ENCODE results near the gene SCYGR1.
"Not testable (repeated sequence)": the region's sequence is repeated elsewhere in the genome, so short reads cannot be mapped to it uniquely, and the experiment has no call there.

Gene SCYGR1

DNA sequence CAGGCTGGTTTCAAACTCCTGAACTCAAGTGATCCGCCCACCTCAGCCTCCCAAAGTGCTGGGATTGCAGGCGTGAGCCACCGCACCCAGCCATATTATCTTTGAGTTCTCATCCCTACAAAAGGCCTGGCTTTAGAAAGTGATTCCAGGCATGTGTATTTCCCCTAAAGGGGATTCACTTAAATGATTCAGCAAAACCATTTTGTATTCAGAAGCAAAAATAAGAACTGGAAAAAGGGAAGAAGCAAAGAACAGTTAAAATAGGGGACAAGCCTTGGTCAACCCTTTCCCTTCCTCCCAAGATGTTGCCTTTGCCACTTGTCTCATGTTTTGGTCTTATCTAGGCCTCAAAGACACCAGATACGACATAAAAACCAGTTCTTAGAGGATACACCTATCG, 19.2 kb downstream of the SCYGR1 start:
- no peak for DNase-seq

DNA sequence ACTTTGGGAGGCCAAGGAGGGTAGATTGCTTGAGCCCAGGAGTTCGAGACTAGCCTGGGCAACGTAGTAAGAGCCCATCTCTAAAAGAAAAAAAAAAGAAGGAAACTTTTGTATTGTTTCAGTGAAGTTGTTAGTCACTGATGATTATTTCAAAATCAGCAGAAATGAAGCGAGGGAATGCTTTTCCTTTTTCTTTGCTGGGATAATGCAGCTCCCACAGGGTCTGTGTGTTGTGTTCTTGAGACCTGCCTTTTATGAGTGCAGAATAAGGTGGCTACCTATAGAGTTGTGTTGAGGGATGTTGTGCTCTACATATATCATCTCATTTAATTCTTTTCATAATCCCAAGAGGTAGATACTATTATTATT, 20.3 kb downstream of the SCYGR1 start:
- no peak for DNase-seq

GRCh38 chr2:227366769-227367426, 20.9 kb downstream of the SCYGR1 start:
- DNase-seq: no peak

GRCh38 chr2:227365833-227366232, 21.9 kb downstream of the SCYGR1 start:
- DNase-seq: no peak

GRCh38 chr2:227364585-227365263, 23.0 kb downstream of the SCYGR1 start:
- not testable (repeated sequence) for DNase-seq

DNA sequence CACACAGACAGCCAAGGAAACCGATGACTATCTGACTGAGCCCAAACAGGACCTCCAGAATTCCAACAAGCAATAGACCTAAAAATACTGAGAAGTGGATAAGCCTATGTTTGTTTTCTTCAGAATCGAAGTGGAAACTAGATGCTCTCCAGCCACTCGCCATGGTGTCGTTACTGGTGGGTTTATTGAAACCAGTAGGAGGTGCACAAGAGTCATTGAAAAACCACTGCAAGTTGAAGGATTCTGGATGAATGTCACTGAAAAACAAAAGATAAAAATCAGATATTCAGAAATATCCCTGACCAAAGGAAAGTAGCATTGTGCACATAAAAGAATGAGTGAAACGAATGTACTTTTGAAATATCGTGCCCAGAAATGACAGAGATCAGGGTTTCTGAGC, 24.0 kb downstream of the SCYGR1 start:
- no peak for DNase-seq

- no peak for DNase-seq
These were observed 27.4 kb downstream of the SCYGR1 start for GRCh38 chr2:227360351-227360750.

DNA sequence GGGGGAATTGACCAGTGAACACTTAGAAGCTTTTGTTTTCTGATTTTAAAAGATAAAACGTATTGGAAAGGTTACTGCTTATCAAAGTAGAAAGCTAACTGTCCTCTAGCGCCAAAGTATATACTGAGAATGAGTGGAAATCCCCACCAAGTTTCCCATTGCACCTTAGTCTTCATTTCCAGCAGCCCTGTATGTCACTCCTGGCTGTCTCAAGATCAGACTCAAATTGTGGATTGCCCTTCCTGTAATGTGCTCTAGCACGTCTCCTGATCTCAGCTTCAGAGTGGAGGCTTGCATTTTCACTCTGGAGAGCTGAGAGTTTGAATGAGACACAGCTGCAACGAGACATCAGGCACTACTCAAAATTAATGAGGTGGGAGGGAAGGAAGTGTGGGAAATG, 36.1 kb downstream of the SCYGR1 start:
- no peak for DNase-seq

- no peak for DNase-seq
These were observed 37.6 kb downstream of the SCYGR1 start for GRCh38 chr2:227349989-227350612.

- no peak for DNase-seq
These were observed 39.4 kb downstream of the SCYGR1 start for GRCh38 chr2:227348324-227348723.

DNA sequence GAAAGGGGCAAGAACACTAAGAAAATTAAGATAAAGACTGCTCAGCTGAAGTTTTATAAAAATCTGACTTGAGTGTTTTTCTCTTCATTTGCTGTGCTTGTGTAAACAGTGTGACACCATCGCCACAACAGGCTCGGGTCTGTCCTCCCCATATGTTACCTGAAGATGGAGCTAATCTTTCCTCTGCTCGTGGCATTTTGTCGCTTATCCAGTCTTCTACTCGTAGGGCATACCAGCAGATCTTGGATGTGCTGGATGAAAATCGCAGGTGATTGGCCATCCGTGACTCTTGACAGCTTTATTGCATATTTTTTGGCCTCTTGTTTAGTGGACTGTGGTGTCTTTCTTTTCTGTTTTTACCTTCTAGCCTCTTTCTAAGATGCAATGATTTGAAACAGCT, 40.6 kb downstream of the SCYGR1 start:
- DNase-seq: no peak

- DNase-seq: no peak
These were observed 43.5 kb downstream of the SCYGR1 start for GRCh38 chr2:227344231-227344630.

GRCh38 chr2:227341553-227341952, 46.2 kb downstream of the SCYGR1 start:
- DNase-seq: no peak

GRCh38 chr2:227340106-227340505, 47.6 kb downstream of the SCYGR1 start:
- no peak for DNase-seq

- DNase-seq: no peak
These were observed 48.6 kb downstream of the SCYGR1 start for GRCh38 chr2:227339098-227339599.
